Retinal pigment epithelial cell (primary cell): ENCODE results near the gene PCDHGB4.
"Not testable (repeated sequence)": the region's sequence is repeated elsewhere in the genome, so short reads cannot be mapped to it uniquely, and the experiment has no call there.

Experiments
- DNase-seq: peaks from one replicate; pipeline ENCODE4 v3.0.0-alpha.2; 2010; ENCODE audit warnings: low read depth
- H3K4me3 ChIP-seq: 2 replicates; pipeline ENCODE4 v1.5.1; 2011; ENCODE audit warnings: mild to moderate bottlenecking, low read length, control low read depth, moderate library complexity
- TF ChIP-seq, protein P1 (sequence below): conservative IDR thresholded peaks from 2 replicates; pipeline ENCODE4 v1.5.1; 2011; ENCODE audit warnings: low read depth, low read length, control low read depth, inconsistent platforms

The PCDHGB4 gene

DNA sequence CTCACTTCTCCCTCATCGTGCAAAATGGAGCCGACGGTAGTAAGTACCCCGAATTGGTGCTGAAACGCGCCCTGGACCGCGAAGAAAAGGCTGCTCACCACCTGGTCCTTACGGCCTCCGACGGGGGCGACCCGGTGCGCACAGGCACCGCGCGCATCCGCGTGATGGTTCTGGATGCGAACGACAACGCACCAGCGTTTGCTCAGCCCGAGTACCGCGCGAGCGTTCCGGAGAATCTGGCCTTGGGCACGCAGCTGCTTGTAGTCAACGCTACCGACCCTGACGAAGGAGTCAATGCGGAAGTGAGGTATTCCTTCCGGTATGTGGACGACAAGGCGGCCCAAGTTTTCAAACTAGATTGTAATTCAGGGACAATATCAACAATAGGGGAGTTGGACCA lies 43.8 kb downstream of the PCDHGB4 start:
- peak overlapping the region; percentile 26 for H3K4me3 ChIP-seq
- DNase-seq = no peak
- TF ChIP-seq, protein P1, sequence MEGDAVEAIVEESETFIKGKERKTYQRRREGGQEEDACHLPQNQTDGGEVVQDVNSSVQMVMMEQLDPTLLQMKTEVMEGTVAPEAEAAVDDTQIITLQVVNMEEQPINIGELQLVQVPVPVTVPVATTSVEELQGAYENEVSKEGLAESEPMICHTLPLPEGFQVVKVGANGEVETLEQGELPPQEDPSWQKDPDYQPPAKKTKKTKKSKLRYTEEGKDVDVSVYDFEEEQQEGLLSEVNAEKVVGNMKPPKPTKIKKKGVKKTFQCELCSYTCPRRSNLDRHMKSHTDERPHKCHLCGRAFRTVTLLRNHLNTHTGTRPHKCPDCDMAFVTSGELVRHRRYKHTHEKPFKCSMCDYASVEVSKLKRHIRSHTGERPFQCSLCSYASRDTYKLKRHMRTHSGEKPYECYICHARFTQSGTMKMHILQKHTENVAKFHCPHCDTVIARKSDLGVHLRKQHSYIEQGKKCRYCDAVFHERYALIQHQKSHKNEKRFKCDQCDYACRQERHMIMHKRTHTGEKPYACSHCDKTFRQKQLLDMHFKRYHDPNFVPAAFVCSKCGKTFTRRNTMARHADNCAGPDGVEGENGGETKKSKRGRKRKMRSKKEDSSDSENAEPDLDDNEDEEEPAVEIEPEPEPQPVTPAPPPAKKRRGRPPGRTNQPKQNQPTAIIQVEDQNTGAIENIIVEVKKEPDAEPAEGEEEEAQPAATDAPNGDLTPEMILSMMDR = no peak

DNA sequence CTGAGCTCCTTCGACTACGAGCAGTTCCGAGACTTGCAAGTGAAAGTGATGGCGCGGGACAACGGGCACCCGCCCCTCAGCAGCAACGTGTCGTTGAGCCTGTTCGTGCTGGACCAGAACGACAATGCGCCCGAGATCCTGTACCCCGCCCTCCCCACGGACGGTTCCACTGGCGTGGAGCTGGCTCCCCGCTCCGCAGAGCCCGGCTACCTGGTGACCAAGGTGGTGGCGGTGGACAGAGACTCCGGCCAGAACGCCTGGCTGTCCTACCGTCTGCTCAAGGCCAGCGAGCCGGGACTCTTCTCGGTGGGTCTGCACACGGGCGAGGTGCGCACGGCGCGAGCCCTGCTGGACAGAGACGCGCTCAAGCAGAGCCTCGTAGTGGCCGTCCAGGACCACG lies 44.8 kb downstream of the PCDHGB4 start:
- not testable (repeated sequence) for H3K4me3 ChIP-seq, DNase-seq

DNA sequence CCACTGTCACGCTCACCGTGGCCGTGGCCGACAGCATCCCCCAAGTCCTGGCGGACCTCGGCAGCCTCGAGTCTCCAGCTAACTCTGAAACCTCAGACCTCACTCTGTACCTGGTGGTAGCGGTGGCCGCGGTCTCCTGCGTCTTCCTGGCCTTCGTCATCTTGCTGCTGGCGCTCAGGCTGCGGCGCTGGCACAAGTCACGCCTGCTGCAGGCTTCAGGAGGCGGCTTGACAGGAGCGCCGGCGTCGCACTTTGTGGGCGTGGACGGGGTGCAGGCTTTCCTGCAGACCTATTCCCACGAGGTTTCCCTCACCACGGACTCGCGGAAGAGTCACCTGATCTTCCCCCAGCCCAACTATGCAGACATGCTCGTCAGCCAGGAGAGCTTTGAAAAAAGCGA lies 45.2 kb downstream of the PCDHGB4 start:
- DNase-seq, H3K4me3 ChIP-seq: not testable (repeated sequence)

- H3K4me3 ChIP-seq = no peak overlapping the region
- no peak for DNase-seq
- TF ChIP-seq, protein P1 = no peak
These were observed 46.5 kb downstream of the PCDHGB4 start for GRCh38 chr5:141434006-141434405.

GRCh38 chr5:141437221-141437620 lies 49.7 kb downstream of the PCDHGB4 start:
- no peak overlapping the region for H3K4me3 ChIP-seq

DNA sequence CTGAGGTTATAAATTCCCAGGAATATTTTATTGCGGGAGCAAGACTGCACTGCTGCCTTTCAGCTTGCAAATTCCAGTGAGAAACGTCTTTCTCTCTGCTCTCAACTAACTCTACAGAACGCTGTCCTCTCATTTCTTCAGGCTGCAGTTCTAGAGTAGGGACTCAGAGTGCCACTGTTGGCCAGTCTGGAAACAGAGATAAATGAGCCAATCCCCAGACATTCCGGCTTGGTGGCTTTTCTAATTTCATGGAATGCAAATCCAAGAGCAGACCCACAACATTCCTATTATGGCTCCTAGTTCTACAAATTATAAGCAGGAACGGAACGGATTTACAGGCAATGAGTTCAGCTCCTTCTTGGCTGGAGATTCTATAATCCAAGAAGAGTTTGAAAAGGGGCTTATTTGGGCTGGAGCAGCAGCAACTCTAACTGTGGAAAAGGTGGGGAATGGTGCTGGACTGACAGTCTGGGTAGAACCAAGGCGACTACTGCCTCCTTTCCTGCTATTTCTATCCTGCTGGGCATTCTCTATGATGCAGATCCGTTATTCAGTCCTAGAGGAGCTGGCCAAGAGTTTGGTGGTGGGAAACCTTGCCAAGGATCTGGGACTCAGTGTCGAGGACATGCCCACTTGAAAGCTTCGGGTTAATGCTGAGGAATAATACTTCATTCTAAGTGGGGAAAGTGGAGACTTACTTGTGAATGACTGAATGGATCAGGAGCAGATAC lies 52.1 kb downstream of the PCDHGB4 start:
- no peak for DNase-seq
- TF ChIP-seq, protein P1 = no peak
- no peak overlapping the region for H3K4me3 ChIP-seq

More at GRCh38 chr5:141437221-141437620, 49.7 kb downstream of the PCDHGB4 start:
- TF ChIP-seq, protein P1 = no peak
- DNase-seq = no peak
